GM12801 (cell line): Measurements from ENCODE around the gene SH3BP1.

Source experiments
- TF ChIP-seq, protein P1 (sequence below): IDR thresholded peaks from one replicate; pipeline ENCODE4 v1.5.1; 2011; ENCODE audit warnings: control low read depth; ENCODE audit not compliant: insufficient read length; ENCODE audit errors: extremely low read depth

The SH3BP1 gene

DNA sequence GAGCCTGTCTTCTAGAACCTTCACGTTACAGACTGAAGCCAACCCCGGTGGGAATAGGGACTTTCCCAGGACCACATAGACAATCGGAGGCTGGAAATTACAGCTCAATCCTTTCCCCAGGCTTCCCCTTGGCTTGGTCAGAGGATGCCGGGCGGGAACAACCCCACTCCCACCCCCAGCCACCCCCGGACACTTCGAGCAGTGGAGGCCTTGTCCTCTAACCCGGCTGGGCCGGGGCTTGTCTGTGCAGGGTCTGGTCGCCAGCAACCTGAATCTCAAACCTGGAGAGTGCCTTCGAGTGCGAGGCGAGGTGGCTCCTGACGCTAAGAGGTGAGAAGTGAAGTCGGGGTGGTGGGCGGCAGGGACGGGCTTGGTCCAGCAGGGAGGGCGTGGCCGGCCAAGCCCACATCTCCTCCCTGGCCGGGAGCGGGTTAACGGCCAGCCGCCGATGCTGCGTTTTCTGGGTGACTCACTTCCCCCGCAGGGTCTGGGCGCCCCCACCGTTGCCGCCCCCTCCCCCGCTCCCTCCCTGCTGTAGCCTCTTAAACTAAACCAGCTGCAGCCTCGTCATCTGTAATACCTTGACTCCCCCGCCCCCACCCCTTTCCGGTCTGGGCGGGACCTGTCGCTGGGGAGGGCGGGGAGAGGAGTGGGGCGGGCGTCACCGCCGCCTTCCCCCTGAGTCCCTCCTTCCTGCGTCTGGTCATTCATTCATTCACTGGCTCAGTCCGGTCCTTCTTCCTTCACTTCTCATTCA, 37.4 kb downstream of the SH3BP1 start:
- TF ChIP-seq, protein P1, sequence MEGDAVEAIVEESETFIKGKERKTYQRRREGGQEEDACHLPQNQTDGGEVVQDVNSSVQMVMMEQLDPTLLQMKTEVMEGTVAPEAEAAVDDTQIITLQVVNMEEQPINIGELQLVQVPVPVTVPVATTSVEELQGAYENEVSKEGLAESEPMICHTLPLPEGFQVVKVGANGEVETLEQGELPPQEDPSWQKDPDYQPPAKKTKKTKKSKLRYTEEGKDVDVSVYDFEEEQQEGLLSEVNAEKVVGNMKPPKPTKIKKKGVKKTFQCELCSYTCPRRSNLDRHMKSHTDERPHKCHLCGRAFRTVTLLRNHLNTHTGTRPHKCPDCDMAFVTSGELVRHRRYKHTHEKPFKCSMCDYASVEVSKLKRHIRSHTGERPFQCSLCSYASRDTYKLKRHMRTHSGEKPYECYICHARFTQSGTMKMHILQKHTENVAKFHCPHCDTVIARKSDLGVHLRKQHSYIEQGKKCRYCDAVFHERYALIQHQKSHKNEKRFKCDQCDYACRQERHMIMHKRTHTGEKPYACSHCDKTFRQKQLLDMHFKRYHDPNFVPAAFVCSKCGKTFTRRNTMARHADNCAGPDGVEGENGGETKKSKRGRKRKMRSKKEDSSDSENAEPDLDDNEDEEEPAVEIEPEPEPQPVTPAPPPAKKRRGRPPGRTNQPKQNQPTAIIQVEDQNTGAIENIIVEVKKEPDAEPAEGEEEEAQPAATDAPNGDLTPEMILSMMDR, result no peak

DNA sequence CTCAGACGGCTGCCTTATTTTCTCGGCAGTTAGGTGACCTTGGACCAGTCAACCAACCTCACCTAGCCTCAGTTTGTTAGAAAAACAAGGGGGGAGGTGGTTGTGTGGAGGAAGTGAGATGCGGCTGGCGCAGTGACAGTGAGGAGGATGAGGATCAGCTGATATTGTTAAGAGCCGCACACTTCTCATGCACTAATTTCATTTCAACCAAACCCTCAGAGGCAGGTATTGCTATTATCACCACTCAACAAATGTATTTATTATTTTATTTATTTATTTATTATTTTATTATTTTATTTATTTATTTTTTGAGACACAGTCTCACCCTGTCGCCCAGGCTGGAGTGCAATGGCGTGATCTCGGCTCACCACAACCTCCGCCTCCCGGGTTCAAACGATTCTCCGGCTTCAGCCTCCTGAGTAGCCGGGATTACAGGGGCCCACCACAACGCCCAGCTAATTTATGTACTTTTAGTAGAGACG, 38.1 kb downstream of the SH3BP1 start:
- TF ChIP-seq, protein P1, result no peak

DNA sequence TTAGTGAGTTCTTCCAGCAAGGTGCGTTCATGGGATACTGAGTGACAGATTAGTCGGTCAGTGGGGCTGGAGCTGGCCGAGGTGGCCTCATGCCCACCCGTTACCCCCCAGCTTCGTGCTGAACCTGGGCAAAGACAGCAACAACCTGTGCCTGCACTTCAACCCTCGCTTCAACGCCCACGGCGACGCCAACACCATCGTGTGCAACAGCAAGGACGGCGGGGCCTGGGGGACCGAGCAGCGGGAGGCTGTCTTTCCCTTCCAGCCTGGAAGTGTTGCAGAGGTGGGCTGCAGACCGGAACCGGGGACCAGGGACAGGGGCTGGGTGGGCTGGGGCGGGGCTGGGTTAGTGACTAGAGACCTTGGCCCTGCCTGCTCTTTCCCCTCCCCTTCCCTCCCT, 38.9 kb downstream of the SH3BP1 start:
- TF ChIP-seq, protein P1, result no peak

DNA sequence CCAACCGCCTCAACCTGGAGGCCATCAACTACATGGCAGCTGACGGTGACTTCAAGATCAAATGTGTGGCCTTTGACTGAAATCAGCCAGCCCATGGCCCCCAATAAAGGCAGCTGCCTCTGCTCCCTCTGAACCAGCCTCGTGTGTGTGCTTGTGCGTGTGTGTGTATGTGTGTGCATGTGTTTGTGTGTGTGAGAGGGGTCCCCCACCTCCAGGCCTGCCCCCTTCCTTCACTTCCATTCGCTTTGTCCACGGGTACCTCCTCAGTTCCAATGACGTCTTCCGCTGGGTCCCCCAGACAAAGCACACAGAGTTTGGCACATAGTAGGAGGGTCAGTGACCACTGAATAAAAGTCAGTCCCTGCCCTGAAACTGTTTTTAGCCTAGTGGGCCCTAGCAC, 40.2 kb downstream of the SH3BP1 start:
- TF ChIP-seq, protein P1, result no peak

DNA sequence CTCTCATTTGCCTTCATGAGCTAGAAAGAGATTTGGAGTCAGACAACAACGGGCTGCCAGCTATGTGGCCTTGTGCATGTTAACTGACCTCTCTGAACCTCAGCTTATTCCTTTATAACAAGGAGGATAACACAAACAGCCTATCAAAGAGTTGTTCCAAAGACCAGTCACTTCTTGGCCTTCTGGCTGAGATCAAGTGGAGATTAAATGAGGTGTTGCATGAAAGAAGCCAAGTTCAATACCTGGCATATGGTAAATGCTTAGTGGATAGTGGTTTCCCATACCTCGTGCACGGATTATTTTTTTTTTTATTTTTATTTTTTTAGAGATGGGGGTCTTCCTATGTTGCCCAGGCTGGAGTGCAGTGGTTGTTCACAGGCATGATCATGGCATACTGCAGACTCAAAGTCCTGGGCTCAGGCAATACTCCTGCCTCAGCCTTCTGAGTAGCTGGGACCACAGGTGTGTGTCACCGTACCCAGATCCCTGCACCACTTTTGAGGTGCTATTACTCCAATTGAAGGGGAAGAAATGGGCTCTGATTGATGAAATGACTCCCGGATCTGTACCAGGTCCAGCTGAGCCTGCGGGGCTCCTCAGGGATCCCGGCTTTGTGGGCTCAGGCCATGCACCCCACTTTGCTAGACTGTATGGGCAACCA, 40.9 kb downstream of the SH3BP1 start:
- TF ChIP-seq, protein P1, result no peak

DNA sequence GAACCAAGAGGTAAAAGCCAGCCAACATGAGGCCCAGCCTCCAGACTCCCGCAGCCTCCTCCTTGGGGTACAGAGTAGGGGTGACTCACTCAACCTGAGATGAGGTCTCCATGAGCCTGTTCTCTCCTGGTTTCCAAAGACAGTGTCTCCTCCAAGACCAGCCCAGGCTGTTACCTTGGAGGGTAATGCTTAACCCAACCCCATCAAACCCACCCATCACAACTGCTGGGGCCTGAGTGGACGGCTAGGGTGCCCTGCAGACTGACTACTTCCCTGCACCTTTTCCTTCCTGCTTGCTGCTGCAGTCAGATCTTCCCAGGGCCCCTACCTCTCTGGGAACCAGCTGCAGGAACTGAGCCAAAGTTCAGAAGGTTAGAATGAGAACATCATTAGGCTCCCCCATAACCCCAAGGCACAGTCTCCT, 41.5 kb downstream of the SH3BP1 start:
- TF ChIP-seq, protein P1, result no peak

DNA sequence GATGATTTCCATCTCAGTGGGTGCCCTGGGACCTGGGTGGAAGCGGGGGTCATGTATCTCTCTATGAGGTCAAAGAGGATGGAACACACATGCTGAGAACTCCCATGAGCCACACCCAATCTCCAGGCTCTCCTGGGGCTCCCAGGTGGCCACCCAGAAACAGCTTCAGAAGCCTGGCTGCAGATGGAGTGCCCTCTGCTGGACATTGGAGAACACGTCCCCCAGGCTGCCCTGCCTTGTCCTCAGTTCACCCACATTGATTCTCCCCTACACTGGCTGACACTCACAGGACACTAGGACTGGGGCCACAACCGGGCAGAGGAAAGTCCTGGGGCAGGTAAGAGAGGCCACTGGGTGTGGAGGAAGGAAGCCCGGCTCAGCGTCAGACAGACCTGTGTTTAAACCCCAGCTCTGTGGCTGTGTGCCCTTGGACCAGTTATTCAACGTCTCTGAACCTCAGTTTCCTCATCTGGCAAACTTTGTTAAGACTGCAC, 42.1 kb downstream of the SH3BP1 start:
- TF ChIP-seq, protein P1, result peak; percentile 41
